ENCODE results near the gene SNN. TPM values are rescaled to one million over a fixed set of nuclear protein-coding genes. Genes with fewer than 3 reads are reported as not detected.
A peak's percentile ranks its signal among the peaks of the same experiment; 100 is the strongest.

Gene SNN
- 18.8 and 18.9 TPM in 2 replicates for total RNA-seq
- 16.4 and 16.7 TPM in 2 replicates for polyA plus RNA-seq

DNA sequence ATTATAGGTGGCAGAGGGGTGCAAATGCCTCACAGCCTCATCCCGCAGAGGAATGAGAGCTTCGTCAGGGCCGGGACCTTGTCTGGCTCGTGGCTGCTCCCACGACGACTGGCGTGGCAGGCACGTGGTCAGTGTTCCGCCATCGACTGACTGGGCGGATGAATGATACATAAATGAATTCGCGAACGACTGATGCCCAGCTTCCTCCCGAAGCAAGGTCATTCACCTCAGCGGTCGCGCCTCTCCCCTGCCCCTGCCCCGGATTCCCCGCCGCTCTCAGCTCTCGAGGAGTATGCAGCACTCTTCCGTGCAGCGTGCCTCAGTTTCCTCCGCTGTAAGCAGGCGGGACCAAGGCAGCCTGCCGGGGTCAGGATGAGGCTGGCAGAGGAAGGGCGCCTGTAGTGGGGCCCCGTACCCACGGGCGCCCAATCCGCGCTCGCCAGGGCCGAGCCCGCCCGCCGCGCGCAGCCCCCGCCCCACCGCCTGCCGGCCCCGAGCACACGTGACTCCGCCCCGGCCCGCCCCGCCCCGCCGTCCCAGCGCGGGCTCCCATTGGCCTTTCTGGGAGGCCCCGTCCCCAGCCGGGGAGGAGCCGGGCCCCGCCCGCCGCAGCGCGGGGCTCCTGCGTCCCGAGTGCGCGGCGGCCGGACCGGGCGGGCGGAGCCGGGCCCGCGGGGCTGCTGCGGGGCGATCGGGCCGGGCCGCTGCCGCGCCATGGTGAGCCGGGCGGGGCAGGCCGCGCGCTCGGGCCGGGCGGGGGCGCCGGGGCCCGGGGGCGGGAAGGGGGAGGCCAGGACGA, at the start of gene SNN:
Gene SNN (plus strand): TSS at position 632 of the 799 bp plus-strand sequence. CDS start 7,605 bp downstream, outside the sequence.
- Histone ChIP-seq H3K4me2 (peak within 1 kb of the TSS; percentile 95), H3K9me3 (ENCODE audit: low read depth) (no peaks in the 10 kb centered on the region), H3K4me1 (ENCODE audit: insufficient read depth) (peaks cover 10% of the 10 kb centered on the region), H3K27me3 (no peaks in the 10 kb centered on the region), H3K4me3 (peak within 1 kb of the TSS; percentile 97), H3K27ac (peak within 1 kb of the TSS; percentile 9), H2AFZ (peak within 1 kb of the TSS; percentile 90), H3K36me3 (replicated peaks; ENCODE audit: insufficient read depth, low read depth) (no peaks in the 10 kb centered on the region), H3K79me2 (peaks cover 45% of the 10 kb centered on the region), H4K20me1 (ENCODE audit: insufficient read depth, poor library complexity, severe bottlenecking) (peaks cover 38% of the 10 kb centered on the region), H3K9me2 (replicated peaks; ENCODE audit: insufficient read depth) (no peaks in the 10 kb centered on the region)
- 20% methylated on average over 45 of the region's 93 CpGs for WGBS (ENCODE audit: low lambda C conversion rate, missing lambda C conversion rate)
- peak; percentile 96 for DNase-seq (ENCODE audit: low spot score)
- TF ChIP-seq EZH2phosphoT487 (IDR thresholded peaks at IDR 0.05; ENCODE audit: low read depth, severe bottlenecking, unreplicated experiment) (no peak), EZH2 (IDR thresholded peaks at IDR 0.05; ENCODE audit: borderline replicate concordance) (no peak)
- TF ChIP-seq, protein P1, sequence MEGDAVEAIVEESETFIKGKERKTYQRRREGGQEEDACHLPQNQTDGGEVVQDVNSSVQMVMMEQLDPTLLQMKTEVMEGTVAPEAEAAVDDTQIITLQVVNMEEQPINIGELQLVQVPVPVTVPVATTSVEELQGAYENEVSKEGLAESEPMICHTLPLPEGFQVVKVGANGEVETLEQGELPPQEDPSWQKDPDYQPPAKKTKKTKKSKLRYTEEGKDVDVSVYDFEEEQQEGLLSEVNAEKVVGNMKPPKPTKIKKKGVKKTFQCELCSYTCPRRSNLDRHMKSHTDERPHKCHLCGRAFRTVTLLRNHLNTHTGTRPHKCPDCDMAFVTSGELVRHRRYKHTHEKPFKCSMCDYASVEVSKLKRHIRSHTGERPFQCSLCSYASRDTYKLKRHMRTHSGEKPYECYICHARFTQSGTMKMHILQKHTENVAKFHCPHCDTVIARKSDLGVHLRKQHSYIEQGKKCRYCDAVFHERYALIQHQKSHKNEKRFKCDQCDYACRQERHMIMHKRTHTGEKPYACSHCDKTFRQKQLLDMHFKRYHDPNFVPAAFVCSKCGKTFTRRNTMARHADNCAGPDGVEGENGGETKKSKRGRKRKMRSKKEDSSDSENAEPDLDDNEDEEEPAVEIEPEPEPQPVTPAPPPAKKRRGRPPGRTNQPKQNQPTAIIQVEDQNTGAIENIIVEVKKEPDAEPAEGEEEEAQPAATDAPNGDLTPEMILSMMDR (IDR thresholded peaks at IDR 0.05; ENCODE audit: poor library complexity): no peak

DNA sequence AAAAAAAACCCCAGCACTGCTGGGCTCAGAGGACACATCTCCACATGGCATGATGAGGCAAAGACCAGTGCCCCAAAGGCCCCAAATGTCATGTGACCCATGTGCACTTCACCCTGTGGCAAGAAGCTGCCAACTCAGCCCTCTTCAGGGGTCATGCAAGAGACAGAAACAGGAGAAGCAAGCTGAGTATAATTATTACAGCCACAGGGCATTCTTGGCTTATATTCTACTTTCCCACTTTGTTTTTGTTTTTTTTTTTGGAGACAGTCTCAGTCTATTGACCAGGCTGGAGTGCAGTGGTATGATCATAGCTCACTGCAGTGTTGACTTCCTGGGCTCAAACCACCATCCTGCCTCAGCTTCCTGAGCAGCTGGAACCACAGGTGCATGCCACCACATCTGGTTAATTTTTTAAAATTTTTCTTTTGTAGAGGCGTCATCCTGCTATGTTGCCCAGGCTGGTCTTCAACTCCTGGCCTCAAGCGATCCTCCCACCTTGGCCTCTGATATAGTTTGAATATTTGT, 48.9 kb upstream of the SNN start:
- Histone ChIP-seq H3K27ac (no peak overlapping the region), H4K20me1 (ENCODE audit: insufficient read depth, poor library complexity, severe bottlenecking) (no peaks in the 10 kb centered on the region), H3K79me2 (no peaks in the 10 kb centered on the region), H3K27me3 (no peaks in the 10 kb centered on the region), H3K4me3 (no peak overlapping the region), H3K4me2 (no peak overlapping the region), H2AFZ (no peak overlapping the region), H3K36me3 (replicated peaks; ENCODE audit: insufficient read depth, low read depth) (no peaks in the 10 kb centered on the region), H3K4me1 (ENCODE audit: insufficient read depth) (peaks cover 5% of the 10 kb centered on the region), H3K9me2 (replicated peaks; ENCODE audit: insufficient read depth) (no peaks in the 10 kb centered on the region), H3K9me3 (ENCODE audit: low read depth) (no peaks in the 10 kb centered on the region)
- TF ChIP-seq EZH2 (IDR thresholded peaks at IDR 0.05; ENCODE audit: borderline replicate concordance) (no peak), EZH2phosphoT487 (IDR thresholded peaks at IDR 0.05; ENCODE audit: low read depth, severe bottlenecking, unreplicated experiment) (no peak)
- TF ChIP-seq, protein P1 (IDR thresholded peaks at IDR 0.05; ENCODE audit: poor library complexity): no peak
- no peak for DNase-seq (ENCODE audit: low spot score)
- WGBS (ENCODE audit: low lambda C conversion rate, missing lambda C conversion rate): 98% methylated on average over 2 of the region's 2 CpGs

DNA sequence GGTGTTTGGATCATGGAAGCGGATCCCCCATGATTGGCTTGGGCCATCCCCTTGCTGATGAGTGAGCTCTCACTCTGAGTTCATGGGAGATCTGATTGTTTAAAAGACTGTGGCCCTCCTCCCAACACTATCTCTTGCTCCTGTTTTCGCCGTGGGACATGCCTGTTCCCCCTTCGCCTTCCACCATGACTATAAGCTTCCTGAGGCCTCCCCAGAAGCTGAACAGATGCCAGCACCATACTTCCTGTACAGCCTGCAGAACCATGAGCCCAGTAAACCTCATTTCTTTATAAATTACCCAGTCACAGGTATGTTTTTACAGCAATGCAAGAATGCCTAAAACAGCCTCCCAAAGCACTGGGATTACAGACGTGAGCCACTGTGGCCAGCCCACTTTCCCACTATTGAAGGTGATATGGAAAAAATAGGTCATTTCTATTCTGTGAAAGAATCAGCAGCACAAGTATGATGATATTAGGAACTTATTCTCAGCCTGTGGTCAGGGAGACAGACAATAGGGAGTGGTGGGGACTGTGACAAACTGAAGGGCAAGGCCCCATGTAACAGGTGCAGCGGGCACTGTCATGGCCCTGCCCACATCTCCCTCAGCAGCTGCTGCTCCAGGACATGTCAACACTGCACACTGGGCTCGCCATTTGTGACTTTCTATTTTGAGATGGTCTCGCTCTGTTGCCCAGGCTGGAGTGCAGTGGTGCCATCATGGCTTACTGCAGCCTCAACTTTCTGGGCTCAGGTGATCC, 47.8 kb upstream of the SNN start:
- Histone ChIP-seq H3K79me2 (no peaks in the 10 kb centered on the region), H3K4me2 (no peak overlapping the region), H3K9me2 (replicated peaks; ENCODE audit: insufficient read depth) (no peaks in the 10 kb centered on the region), H3K27ac (no peak overlapping the region), H2AFZ (no peak overlapping the region), H3K9me3 (ENCODE audit: low read depth) (no peaks in the 10 kb centered on the region), H3K4me3 (no peak overlapping the region), H3K36me3 (replicated peaks; ENCODE audit: insufficient read depth, low read depth) (no peaks in the 10 kb centered on the region), H4K20me1 (ENCODE audit: insufficient read depth, poor library complexity, severe bottlenecking) (no peaks in the 10 kb centered on the region), H3K27me3 (no peaks in the 10 kb centered on the region), H3K4me1 (ENCODE audit: insufficient read depth) (peaks cover 5% of the 10 kb centered on the region)
- WGBS (ENCODE audit: low lambda C conversion rate, missing lambda C conversion rate): 99% methylated on average over 8 of the region's 8 CpGs
- TF ChIP-seq EZH2 (IDR thresholded peaks at IDR 0.05; ENCODE audit: borderline replicate concordance): no peak
- no peak for TF ChIP-seq EZH2phosphoT487 (IDR thresholded peaks at IDR 0.05; ENCODE audit: low read depth, severe bottlenecking, unreplicated experiment)
- TF ChIP-seq, protein P1 (IDR thresholded peaks at IDR 0.05; ENCODE audit: poor library complexity): no peak
- DNase-seq (ENCODE audit: low spot score): no peak
